RWPE2 (cell line): ENCODE measurements around the gene FOXA2.
"Not testable (repeated sequence)": the region's sequence is repeated elsewhere in the genome, so short reads cannot be mapped to it uniquely, and the experiment has no call there.

ENCODE experiments used
- ATAC-seq: fragments of 200-7000 bp; cut with Tn5 transposase; 3 replicates; pipeline ENCODE4 v1.9.1; 2021; ENCODE audit warnings: low read depth
- DNase-seq: peaks from one replicate; pipeline ENCODE4 v3.0.0-alpha.2; 2020; ENCODE audit warnings: low spot score
- H3K27ac ChIP-seq: fragments of 450-650 bp; 2 replicates; pipeline ENCODE4 v1.5.1; 2017; ENCODE audit warnings: mild to moderate bottlenecking; ENCODE audit not compliant: poor library complexity, severe bottlenecking
- H3K27me3 ChIP-seq: fragments of 250-450 bp; sonication (Bioruptor Pico); 2 replicates; pipeline ENCODE4 v1.5.1; 2021; ENCODE audit warnings: mild to moderate bottlenecking, moderate library complexity; ENCODE audit not compliant: insufficient read depth, poor library complexity, severe bottlenecking
- H3K36me3 ChIP-seq: fragments of 250-450 bp; sonication (Bioruptor Pico); 2 replicates; pipeline ENCODE4 v1.5.1; 2020; ENCODE audit warnings: low read depth, mild to moderate bottlenecking, moderate library complexity
- H3K4me1 ChIP-seq: fragments of 250-450 bp; sonication (Bioruptor Pico); 2 replicates; pipeline ENCODE4 v1.5.1; 2021; ENCODE audit warnings: mild to moderate bottlenecking, moderate library complexity; ENCODE audit not compliant: insufficient read depth, poor library complexity, severe bottlenecking
- H3K4me3 ChIP-seq: fragments of 250-450 bp; sonication (Bioruptor Pico); 2 replicates; pipeline ENCODE4 v1.5.1; 2021; ENCODE audit warnings: mild to moderate bottlenecking, moderate library complexity; ENCODE audit not compliant: severe bottlenecking
- H3K9me3 ChIP-seq: fragments of 250-450 bp; sonication (Bioruptor Pico); 2 replicates; pipeline ENCODE4 v1.5.1; 2021; ENCODE audit warnings: mild to moderate bottlenecking, moderate library complexity; ENCODE audit not compliant: severe bottlenecking
- TF ChIP-seq, protein P1 (sequence below): fragments of 450-650 bp; IDR thresholded peaks from one replicate; pipeline ENCODE4 v1.5.1; 2017; ENCODE audit warnings: mild to moderate bottlenecking, moderate library complexity; ENCODE audit not compliant: poor library complexity, severe bottlenecking

Gene FOXA2

DNA sequence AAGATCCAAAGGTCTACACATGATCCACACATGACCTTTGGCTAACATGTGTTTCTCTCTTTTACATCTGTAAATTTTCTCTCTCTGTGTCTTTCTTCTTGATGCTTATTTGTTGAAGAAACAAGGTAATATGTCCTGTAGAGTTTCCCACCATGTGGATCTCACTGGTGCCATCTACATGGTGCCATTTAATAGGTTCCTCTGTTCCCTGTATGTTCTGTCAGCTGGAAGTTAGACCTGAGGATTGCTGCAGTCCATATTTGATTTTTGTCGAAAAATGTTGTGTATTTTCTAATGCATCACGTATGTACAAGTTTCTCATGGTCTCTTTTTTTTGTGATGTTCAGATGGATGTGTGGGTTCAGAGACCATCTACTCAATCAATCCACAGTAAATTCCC is 30.0 kb downstream of the FOXA2 start:
- Histone ChIP-seq H3K4me1 (no peaks in the 10 kb centered on the region), H3K4me3 (no peak overlapping the region), H3K27me3 (no peaks in the 10 kb centered on the region), H3K27ac (no peak overlapping the region), H3K9me3 (no peaks in the 10 kb centered on the region), H3K36me3 (no peaks in the 10 kb centered on the region)
- TF ChIP-seq, protein P1, sequence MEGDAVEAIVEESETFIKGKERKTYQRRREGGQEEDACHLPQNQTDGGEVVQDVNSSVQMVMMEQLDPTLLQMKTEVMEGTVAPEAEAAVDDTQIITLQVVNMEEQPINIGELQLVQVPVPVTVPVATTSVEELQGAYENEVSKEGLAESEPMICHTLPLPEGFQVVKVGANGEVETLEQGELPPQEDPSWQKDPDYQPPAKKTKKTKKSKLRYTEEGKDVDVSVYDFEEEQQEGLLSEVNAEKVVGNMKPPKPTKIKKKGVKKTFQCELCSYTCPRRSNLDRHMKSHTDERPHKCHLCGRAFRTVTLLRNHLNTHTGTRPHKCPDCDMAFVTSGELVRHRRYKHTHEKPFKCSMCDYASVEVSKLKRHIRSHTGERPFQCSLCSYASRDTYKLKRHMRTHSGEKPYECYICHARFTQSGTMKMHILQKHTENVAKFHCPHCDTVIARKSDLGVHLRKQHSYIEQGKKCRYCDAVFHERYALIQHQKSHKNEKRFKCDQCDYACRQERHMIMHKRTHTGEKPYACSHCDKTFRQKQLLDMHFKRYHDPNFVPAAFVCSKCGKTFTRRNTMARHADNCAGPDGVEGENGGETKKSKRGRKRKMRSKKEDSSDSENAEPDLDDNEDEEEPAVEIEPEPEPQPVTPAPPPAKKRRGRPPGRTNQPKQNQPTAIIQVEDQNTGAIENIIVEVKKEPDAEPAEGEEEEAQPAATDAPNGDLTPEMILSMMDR, result no peak
- ATAC-seq, result no peak
- no peak for DNase-seq

DNA sequence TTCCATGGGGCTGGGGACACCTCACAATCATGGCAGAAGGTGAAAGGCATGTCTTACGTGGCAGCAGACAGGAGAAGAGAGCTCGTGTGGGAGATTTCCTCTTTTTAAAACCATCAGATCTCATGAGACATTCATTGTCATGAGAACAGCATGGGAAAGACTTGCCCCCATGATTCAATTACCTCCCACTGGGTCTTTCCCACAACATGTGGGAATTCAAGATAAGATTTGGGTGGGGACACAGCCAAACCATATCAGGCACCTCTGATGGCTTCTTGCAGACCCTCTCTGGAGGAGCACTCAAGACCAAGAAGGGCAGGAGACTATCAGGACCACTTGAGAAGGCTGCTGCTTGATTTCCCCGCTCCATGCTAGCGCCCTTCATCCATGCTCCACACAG is 33.9 kb downstream of the FOXA2 start:
- ATAC-seq, H3K9me3 ChIP-seq, H3K27me3 ChIP-seq, H3K4me1 ChIP-seq, H3K27ac ChIP-seq, H3K4me3 ChIP-seq, DNase-seq, H3K36me3 ChIP-seq: not testable (repeated sequence)

DNA sequence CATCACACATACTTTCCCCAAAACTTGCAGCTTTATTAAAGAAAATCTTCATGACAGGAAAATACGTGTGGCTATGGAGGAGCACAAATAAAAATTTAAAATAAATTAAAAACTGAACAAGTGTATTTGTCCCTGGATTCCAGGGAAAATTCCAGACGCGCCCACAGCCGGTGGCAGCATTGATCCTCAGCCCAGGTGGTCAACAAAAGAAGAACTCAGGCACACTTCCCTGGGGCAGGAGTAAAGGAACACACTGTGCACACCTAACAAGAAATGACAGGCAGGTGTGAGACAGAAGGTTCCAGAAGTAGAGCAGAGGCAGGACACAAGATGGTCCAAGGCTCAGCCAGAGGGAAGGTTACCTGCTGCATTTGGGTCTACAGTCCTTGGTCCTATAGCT is 36.3 kb downstream of the FOXA2 start:
- TF ChIP-seq, protein P1, result no peak
- H3K4me3 ChIP-seq, result no peak overlapping the region
- ATAC-seq (no peak), DNase-seq (no peak)
- H3K4me1 ChIP-seq, result no peaks in the 10 kb centered on the region
- H3K27ac ChIP-seq, result no peak overlapping the region
- H3K36me3 ChIP-seq, result no peaks in the 10 kb centered on the region
- no peaks in the 10 kb centered on the region for H3K9me3 ChIP-seq
- H3K27me3 ChIP-seq, result no peaks in the 10 kb centered on the region

DNA sequence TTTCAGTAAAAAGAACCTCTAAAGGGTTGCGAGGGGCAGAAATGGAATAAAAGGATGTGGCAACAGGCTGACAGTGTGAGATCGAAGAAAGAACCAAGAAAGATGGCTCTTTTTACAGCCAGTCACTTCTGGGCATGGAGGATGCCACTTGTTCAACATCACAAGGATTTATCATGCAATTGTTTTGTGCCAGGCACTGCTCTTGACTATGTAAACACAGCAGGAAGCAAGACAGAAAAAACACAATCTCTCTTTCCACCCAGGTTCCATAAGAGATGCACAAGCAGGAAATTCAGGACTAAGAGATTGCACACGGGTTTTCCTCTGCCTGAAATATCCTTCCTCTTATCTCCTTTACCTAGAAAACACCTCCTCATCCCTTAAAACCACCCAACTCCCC is 38.0 kb downstream of the FOXA2 start:
- Histone ChIP-seq H3K36me3 (no peaks in the 10 kb centered on the region), H3K27me3 (peaks cover 2% of the 10 kb centered on the region), H3K27ac (no peak overlapping the region), H3K4me3 (no peak overlapping the region), H3K4me1 (no peaks in the 10 kb centered on the region), H3K9me3 (no peaks in the 10 kb centered on the region)
- ATAC-seq (no peak), DNase-seq (no peak)
- TF ChIP-seq, protein P1, result no peak

DNA sequence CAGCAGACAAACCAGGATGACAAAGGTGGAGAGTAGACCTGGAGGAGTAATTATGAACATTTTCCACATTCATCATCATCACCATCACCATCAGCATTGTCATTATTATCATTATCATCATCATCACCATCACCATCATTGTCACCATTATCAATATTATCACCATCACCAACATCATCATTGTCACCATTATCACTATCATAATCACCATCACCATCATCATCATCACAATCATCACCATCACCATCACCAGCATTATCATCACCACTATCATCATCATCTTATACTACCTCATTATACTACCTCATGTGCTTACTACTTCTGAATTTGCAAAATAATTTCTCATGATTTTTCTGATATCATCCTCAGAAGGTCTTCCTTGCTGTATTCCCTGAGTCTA is 39.3 kb downstream of the FOXA2 start:
- H3K4me1 ChIP-seq, result no peaks in the 10 kb centered on the region
- H3K36me3 ChIP-seq, result no peaks in the 10 kb centered on the region
- peaks cover 4% of the 10 kb centered on the region for H3K27me3 ChIP-seq
- H3K4me3 ChIP-seq, result no peak overlapping the region
- no peak for DNase-seq
- TF ChIP-seq, protein P1, result no peak
- no peak for ATAC-seq
- no peak overlapping the region for H3K27ac ChIP-seq
- no peaks in the 10 kb centered on the region for H3K9me3 ChIP-seq

DNA sequence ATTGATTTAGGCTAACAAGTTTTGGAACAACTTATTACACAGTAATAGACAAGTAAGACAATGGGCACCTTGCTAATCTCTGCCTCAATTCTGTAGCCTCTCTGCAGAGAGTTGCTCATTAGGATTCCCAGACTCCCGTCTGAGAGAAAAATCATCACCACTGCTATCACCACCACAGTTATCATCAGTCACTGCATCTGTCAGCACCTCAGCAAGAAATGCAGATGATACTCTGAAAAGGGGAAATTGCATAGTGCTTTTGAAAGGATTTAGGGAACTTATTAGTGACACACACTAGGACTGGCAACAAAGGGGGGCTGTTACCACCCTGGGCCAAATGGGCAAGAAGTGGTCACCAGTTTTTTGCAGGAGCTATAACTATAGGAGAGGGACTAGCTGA is 39.9 kb downstream of the FOXA2 start:
- no peak for DNase-seq
- Histone ChIP-seq H3K9me3 (no peaks in the 10 kb centered on the region), H3K27me3 (peaks cover 4% of the 10 kb centered on the region), H3K27ac (no peak overlapping the region), H3K36me3 (no peaks in the 10 kb centered on the region), H3K4me3 (no peak overlapping the region), H3K4me1 (no peaks in the 10 kb centered on the region)
- ATAC-seq, result no peak
- TF ChIP-seq, protein P1, result no peak
